ENCODE results near the gene EPS8. TPM values are rescaled to one million over a fixed set of nuclear protein-coding genes. Genes with fewer than 3 reads are reported as not detected.
A peak's percentile ranks its signal among the peaks of the same experiment; 100 is the strongest.

Gene EPS8
- total and polyA plus RNA-seq, 8 donors, result 9.1 to 287 (median 36.1) TPM

GRCh38 chr12:15779925-15780324, 9.3 kb downstream of the EPS8 start:
- no peaks in the 10 kb centered on the region for H3K27me3 ChIP-seq
- DNase-seq, result no peak
- H3K27ac ChIP-seq, result peak overlapping the region in 2 of 5 donors; percentile 36 to 56
- intact Hi-C loops (cut with DNase I; ENCODE audit: low total_unique reads), result loop anchor here (10.0 kb wide), 1 partner anchor 75 kb away; no protein-coding TSS in a partner anchor
- H3K36me3 ChIP-seq, result no peaks in the 10 kb centered on the region
- no peaks in the 10 kb centered on the region for H3K9me3 ChIP-seq
- no peak overlapping the region for H3K4me3 ChIP-seq
- WGBS, 5 donors, result 21 to 53% (median 35%) methylated on average over 2 of the region's 2 CpGs
- no peak for TF ChIP-seq CTCF (IDR thresholded peaks at IDR 0.05)
- TF ChIP-seq EP300 (IDR thresholded peaks at IDR 0.05), result no peak
- TF ChIP-seq POLR2AphosphoS5 (IDR thresholded peaks at IDR 0.05), result no peak
- TF ChIP-seq POLR2A (IDR thresholded peaks at IDR 0.05), result no peak
- H3K4me1 ChIP-seq, result peaks cover 13 to 35% (median 19%) of the 10 kb centered on the region in 4 donors

- DNase-seq, result no peak
- Histone ChIP-seq H3K9me3 (no peaks in the 10 kb centered on the region), H3K27me3 (no peaks in the 10 kb centered on the region), H3K36me3 (no peaks in the 10 kb centered on the region), H3K27ac (peak overlapping the region in 1 of 5 donors; percentile 18), H3K4me3 (no peak overlapping the region), H3K4me1 (peaks cover 13 to 32% (median 21%) of the 10 kb centered on the region in 4 donors)
- intact Hi-C loops (cut with DNase I; ENCODE audit: low total_unique reads), result loop anchor here (10.0 kb wide), 1 partner anchor 77 kb away; no protein-coding TSS in a partner anchor
- TF ChIP-seq POLR2A (IDR thresholded peaks at IDR 0.05), result no peak
- 75 to 84% (median 83%) methylated on average over 3 of the region's 3 CpGs for whole genome bisulfite sequencing, 5 donors
Observed at GRCh38 chr12:15778126-15778525, 11.1 kb downstream of the EPS8 start.

- intact Hi-C loops (cut with DNase I; ENCODE audit: low total_unique reads), result loop anchor here (10.0 kb wide), 1 partner anchor 77 kb away; no protein-coding TSS in a partner anchor
- Histone ChIP-seq H3K27ac (no peak overlapping the region), H3K4me1 (peaks cover 13 to 27% (median 21%) of the 10 kb centered on the region in 4 donors), H3K9me3 (no peaks in the 10 kb centered on the region), H3K36me3 (no peaks in the 10 kb centered on the region), H3K4me3 (no peak overlapping the region), H3K27me3 (no peaks in the 10 kb centered on the region)
- TF ChIP-seq POLR2A (IDR thresholded peaks at IDR 0.05), result no peak
- TF ChIP-seq POLR2AphosphoS5 (IDR thresholded peaks at IDR 0.05), result no peak
- no peak for TF ChIP-seq EP300 (IDR thresholded peaks at IDR 0.05)
- no peak for TF ChIP-seq CTCF (IDR thresholded peaks at IDR 0.05)
- DNase-seq, result no peak
- WGBS, 5 donors, result 51 to 71% (median 63%) methylated on average over 3 of the region's 3 CpGs
Observed at GRCh38 chr12:15777355-15778012, 11.7 kb downstream of the EPS8 start.

- intact Hi-C loops (cut with DNase I; ENCODE audit: low total_unique reads), result loop anchor here (10.0 kb wide), 1 partner anchor 78 kb away; no protein-coding TSS in a partner anchor
- H3K4me3 ChIP-seq, result no peak overlapping the region
- H3K27me3 ChIP-seq, result no peaks in the 10 kb centered on the region
- no peaks in the 10 kb centered on the region for H3K9me3 ChIP-seq
- no peaks in the 10 kb centered on the region for H3K36me3 ChIP-seq
- WGBS, 5 donors, result 94 to 98% (median 96%) methylated on average over 5 of the region's 5 CpGs
- TF ChIP-seq POLR2A (IDR thresholded peaks at IDR 0.05) (no peak), CTCF (IDR thresholded peaks at IDR 0.05) (no peak), EP300 (IDR thresholded peaks at IDR 0.05) (no peak)
- no peak overlapping the region for H3K27ac ChIP-seq
- no peak for DNase-seq
- peaks cover 11 to 24% (median 18%) of the 10 kb centered on the region in 4 donors for H3K4me1 ChIP-seq
Observed at GRCh38 chr12:15776532-15776931, 12.7 kb downstream of the EPS8 start.

- intact Hi-C loops (cut with DNase I; ENCODE audit: low total_unique reads), result loop anchor here (10.0 kb wide), 1 partner anchor 80 kb away; no protein-coding TSS in a partner anchor
- Histone ChIP-seq H3K27me3 (no peaks in the 10 kb centered on the region), H3K9me3 (no peaks in the 10 kb centered on the region), H3K27ac (no peak overlapping the region), H3K4me1 (peaks cover 0 to 18% (median 5%) of the 10 kb centered on the region in 4 donors), H3K36me3 (no peaks in the 10 kb centered on the region), H3K4me3 (no peak overlapping the region)
- 88 to 95% (median 91%) methylated on average over 1 of the region's 1 CpG for WGBS, 5 donors
- TF ChIP-seq CTCF (IDR thresholded peaks at IDR 0.05) (no peak), POLR2A (IDR thresholded peaks at IDR 0.05) (no peak), EP300 (IDR thresholded peaks at IDR 0.05) (no peak), POLR2AphosphoS5 (IDR thresholded peaks at IDR 0.05) (no peak)
- no peak for DNase-seq
Observed at GRCh38 chr12:15774819-15775218, 14.4 kb downstream of the EPS8 start.

Measured in stomach (tissue), 9 donors.